Memory B cell (primary cell): ENCODE results near the gene ZNF774.

Experiments used
- ATAC-seq: fragments of 150-1000 bp; cut with Tn5 transposase; 2 replicates; pipeline ENCODE4 v1.10.0; 2021; ENCODE audit warnings: low read depth, mild to moderate bottlenecking, moderate library complexity
- DNase-seq, 2 donors: peaks; one replicate each; pipeline ENCODE4 v3.0.0; 2022; ENCODE audit warnings: low spot score in 2 of 2
- H3K27ac Mint-ChIP-seq: one replicate; pipeline ENCODE4 v1.8.0; 2022; ENCODE audit warnings: mild to moderate bottlenecking, moderate library complexity, mixed read lengths
- H3K27me3 Mint-ChIP-seq: one replicate; pipeline ENCODE4 v1.8.0; 2022; ENCODE audit warnings: mixed read lengths
- H3K36me3 Mint-ChIP-seq: one replicate; pipeline ENCODE4 v1.8.0; 2022; ENCODE audit warnings: mild to moderate bottlenecking, mixed read lengths
- H3K4me1 Mint-ChIP-seq: one replicate; pipeline ENCODE4 v1.8.0; 2022; ENCODE audit warnings: mixed read lengths
- H3K4me3 Mint-ChIP-seq: one replicate; pipeline ENCODE4 v1.8.0; 2022; ENCODE audit warnings: mild to moderate bottlenecking, moderate library complexity, mixed read lengths
- H3K9me3 Mint-ChIP-seq: one replicate; pipeline ENCODE4 v1.8.0; 2022; ENCODE audit warnings: mixed read lengths

The ZNF774 gene

DNA sequence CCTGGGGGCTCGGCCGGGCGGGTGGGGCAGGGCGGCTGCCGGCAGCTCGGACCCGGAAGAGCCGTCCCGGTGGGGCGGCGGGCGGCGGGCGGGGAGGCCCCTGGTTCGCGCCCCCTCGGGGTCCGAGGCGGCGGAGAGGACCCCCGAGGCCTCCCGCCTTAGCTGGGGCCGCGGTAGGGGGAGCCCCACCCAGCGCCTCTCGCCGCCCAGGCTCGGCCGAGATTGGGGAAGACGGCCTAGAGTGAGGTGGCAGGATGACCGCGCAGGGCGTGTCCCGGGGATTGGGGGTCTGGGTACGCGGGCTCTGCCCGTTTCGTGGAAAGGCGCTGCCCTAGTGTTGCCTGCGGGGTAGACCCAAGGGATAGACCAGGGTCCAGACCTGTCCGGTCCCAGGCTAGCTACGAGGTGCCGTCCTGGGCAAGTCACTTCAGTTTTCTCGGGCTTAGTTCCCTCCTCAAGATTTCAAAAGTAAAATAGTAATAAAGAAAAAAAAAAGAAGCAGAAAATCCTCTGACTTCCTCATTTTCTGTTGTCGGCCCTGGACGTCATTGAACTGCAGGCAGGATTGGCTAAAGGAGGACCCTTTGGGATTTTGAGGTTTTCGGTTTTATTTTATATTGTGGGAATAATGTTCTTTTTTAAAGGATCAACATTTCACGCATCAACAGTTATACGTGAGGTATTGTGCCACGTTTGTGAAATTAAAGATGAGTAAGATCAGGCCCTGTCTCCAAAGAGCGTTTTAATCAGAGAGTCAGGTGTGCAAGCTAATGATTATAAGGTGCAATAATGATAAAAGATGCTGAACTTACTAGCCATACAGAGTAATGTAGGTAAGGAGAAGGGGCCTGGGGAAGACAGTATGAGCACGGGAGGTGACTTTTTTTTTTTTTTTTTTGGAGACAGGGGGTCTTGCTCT lies 36.6 kb downstream of the ZNF774 start:
- Mint-ChIP-seq H3K4me1 (peaks cover 38% of the 10 kb centered on the region), H3K9me3 (no peaks in the 10 kb centered on the region), H3K36me3 (peaks cover 16% of the 10 kb centered on the region), H3K27me3 (no peaks in the 10 kb centered on the region), H3K4me3 (peak overlapping the region; percentile 93), H3K27ac (peak overlapping the region; percentile 92)
- ATAC-seq (peak; percentile 48), DNase-seq (peak; percentile 71 to 73)

DNA sequence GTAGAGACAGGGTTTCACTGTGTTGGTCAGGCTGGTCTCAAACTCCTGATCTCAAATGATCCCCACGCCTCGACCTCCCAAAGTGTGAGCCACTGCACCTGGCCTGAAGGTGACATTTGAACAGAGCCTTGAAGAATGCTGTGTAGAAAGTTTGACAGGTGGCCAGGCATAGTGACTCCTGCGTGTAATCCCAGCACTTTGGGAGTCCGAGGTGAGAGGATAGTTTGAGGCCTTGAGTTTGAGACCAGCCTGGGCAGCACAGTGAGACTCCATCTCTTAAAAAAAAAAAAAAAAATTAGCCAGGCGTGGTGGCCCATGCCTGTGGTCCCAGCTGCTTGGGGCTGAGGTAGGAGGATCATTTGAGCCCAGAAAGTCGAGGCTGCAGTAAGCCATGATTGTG lies 37.4 kb downstream of the ZNF774 start:
- no peaks in the 10 kb centered on the region for H3K9me3 Mint-ChIP-seq
- H3K27ac Mint-ChIP-seq, result peak overlapping the region; percentile 92
- H3K4me1 Mint-ChIP-seq, result peaks cover 40% of the 10 kb centered on the region
- DNase-seq (no peak), ATAC-seq (no peak)
- no peaks in the 10 kb centered on the region for H3K27me3 Mint-ChIP-seq
- peaks cover 16% of the 10 kb centered on the region for H3K36me3 Mint-ChIP-seq
- peak overlapping the region; percentile 92 for H3K4me3 Mint-ChIP-seq

DNA sequence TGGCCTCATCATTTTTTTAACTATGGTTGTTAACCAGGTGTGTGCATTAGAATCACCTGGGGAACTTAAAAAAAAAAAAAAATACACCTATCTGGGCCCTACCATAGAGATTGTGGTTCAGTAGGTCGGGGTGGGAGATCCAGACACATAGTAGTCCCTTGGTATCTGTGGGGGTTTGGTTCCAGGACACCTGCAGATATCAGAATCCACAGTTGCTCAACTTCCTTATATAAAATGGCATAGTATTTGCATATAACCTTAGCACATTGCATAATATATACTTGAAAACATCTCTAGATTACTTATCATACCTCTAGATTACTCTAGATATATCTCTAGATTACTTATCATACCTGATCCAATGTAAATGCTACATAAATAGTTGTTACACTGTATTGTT lies 41.0 kb downstream of the ZNF774 start:
- peaks cover 23% of the 10 kb centered on the region for H3K36me3 Mint-ChIP-seq
- H3K4me1 Mint-ChIP-seq, result peaks cover 46% of the 10 kb centered on the region
- no peak overlapping the region for H3K4me3 Mint-ChIP-seq
- ATAC-seq (peak; percentile 5), DNase-seq (no peak)
- peak overlapping the region; percentile 26 for H3K27ac Mint-ChIP-seq
- no peaks in the 10 kb centered on the region for H3K9me3 Mint-ChIP-seq
- H3K27me3 Mint-ChIP-seq, result no peaks in the 10 kb centered on the region

DNA sequence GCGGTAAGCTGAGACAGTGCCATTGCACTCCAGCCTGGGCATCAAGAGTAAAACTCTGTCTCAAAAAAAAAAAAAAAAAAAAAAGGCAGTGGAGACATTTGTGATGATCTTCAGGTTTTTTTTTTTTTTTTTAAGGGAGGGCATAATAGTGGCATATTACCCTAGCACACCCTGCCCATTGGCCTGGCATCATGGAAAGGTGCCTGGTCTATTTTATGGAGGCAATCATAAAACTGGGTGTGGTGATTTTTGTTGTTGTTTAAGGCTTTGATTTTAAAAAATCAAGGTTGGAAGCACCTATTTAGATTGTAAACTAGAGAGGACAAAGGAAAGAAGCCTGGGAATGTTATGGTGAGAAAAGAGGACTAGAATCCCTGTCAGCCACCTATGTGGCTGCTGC lies 42.0 kb downstream of the ZNF774 start:
- H3K27ac Mint-ChIP-seq, result peak overlapping the region; percentile 26
- H3K4me3 Mint-ChIP-seq, result no peak overlapping the region
- DNase-seq, result no peak
- H3K27me3 Mint-ChIP-seq, result no peaks in the 10 kb centered on the region
- H3K36me3 Mint-ChIP-seq, result peaks cover 20% of the 10 kb centered on the region
- H3K9me3 Mint-ChIP-seq, result no peaks in the 10 kb centered on the region
- H3K4me1 Mint-ChIP-seq, result peaks cover 44% of the 10 kb centered on the region
- no peak for ATAC-seq

DNA sequence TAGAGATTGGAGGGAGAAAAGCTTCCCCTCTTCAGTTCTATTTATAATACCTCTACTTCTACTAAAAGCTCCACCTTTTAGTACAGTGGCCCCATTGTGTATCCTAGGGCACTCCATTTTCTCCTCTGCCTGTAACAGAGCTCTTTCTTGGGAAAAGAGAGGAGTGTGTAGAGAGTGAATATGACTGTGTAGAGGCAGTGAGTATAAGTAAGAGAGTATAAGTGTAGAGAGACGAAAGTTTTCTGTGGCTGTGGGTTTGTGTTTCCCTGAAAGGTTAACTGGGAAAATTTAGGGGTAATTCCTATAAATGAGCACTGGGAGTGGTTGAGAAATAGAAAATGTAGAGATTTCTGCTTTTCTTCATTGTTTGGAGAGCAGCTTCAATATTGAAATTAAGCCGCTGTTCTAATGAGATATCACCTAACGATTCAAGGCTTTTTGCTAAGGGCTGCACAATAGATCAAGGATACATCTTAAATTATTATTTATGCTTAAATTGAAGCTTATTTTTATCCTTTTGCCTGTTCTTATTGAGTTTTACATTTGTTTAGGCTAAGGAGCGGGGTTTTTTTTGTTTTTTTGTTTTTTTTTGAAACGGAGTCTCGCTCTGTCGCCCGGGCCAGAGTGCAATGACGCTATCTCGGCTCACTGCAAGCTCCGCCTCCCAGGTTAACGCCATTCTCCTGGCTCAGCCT lies 42.8 kb downstream of the ZNF774 start:
- no peaks in the 10 kb centered on the region for H3K9me3 Mint-ChIP-seq
- ATAC-seq (no peak), DNase-seq (no peak)
- H3K27ac Mint-ChIP-seq, result peak overlapping the region; percentile 26
- H3K36me3 Mint-ChIP-seq, result peaks cover 19% of the 10 kb centered on the region
- peaks cover 41% of the 10 kb centered on the region for H3K4me1 Mint-ChIP-seq
- H3K27me3 Mint-ChIP-seq, result no peaks in the 10 kb centered on the region
- H3K4me3 Mint-ChIP-seq, result no peak overlapping the region

DNA sequence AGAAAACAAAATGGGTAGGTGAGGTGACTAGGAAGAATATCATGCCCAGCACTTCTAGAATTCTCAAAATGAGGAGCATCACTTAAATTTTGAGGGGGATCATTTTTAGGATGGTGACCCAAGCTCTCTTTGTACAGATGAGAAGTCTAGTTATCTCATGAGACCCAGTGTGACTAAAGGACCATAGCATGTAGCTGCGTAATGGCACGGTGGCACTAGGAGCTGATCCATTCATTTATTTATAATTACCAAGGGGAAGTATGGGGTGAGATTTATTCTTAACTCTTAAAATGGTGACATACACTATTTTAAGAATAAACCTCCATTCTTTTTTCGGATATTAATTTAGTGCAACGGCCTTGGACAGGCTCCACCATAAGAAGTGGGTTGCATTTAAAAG lies 44.2 kb downstream of the ZNF774 start:
- Mint-ChIP-seq H3K36me3 (peaks cover 16% of the 10 kb centered on the region), H3K27me3 (no peaks in the 10 kb centered on the region), H3K4me1 (peaks cover 42% of the 10 kb centered on the region), H3K27ac (peak overlapping the region; percentile 54), H3K9me3 (no peaks in the 10 kb centered on the region), H3K4me3 (no peak overlapping the region)
- DNase-seq (no peak), ATAC-seq (no peak)

DNA sequence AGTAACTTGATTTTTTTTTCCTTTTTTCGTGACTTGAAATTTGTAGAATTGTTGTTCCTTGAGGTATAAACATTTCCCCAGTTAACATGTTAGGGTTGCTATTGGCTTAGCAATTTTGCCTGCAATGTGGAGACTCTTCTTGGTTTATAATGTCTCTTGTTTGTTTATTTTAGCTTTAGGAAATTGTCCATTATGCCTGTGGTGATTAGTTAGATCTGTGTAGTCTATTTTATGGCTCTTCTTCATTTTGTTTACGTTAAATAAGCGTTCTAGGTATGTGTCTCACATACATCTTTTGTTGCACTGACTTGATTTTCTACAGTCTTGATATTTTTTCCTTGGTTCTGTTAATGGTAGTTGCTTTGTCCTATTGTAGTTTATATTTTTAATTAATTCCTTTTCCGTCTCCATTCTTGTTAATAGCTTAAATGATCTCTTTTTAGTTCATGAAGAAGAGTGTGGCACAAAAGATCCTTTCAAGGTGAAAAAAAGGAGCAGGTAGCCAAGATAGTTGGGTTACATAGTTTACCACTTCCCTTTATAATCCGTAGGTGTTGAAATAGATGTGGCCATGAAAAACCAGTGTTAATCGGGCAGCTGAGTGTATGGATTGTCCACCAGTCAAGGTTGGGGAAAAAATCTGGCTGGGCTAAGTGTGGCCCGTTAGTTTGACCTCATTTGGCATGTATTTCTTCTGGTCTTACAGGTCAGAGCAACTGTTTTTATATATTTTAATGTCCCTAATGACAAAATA lies 48.1 kb downstream of the ZNF774 start:
- no peaks in the 10 kb centered on the region for H3K9me3 Mint-ChIP-seq
- peak; percentile 29 for ATAC-seq

DNA sequence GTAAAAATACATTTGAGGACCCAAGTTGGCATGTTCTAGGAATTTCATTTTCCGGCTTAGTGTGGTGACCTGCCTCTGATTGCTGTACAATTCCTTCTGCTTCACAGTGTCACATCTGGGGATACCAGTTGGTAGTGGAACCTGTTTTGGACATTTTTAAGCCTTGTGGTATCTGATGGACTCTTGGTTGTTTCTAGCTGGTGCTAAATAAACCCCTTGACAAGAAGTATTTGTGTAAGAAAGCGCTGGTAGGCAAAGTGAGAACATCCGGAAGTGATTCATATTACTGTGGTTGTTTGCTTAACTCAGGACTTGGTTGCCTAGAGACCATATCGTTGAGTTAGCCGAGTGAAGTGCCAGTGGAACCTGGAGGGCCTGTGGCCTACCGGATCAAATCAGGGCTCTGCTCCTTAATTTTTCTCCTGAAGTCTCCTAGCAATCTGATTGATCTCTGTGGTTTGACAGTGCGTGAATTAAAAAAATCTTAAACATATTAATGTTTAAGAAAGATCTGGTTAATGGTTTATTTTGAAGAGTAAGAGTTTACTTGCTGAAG lies 48.8 kb downstream of the ZNF774 start:
- H3K4me3 Mint-ChIP-seq, result peak overlapping the region; percentile 52

More for the DNA sequence above, 48.1 kb downstream of the ZNF774 start:
- H3K36me3 Mint-ChIP-seq, result peaks cover 10% of the 10 kb centered on the region
- peak overlapping the region; percentile 50 for H3K4me3 Mint-ChIP-seq
- H3K27me3 Mint-ChIP-seq, result no peaks in the 10 kb centered on the region
- H3K4me1 Mint-ChIP-seq, result peaks cover 36% of the 10 kb centered on the region
- H3K27ac Mint-ChIP-seq, result peak overlapping the region; percentile 99
- no peak for DNase-seq

DNA sequence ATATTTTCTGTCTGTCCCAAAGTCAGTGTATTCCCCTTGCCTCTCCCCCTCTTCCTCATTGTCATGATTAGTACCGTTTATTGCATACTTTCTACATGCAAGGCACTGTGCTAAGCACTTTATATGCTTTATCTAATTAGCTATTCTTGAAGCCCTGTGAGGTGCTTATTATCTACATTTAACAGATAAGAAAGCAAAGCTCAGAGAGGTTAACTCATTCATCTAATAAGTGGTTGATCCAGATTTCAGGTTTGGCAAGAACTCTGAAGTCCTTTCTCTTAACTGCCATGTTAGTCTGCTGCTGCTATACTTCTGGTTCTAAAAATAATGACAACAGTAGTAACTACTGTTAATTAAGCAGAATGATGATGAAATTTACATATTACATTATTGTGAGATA lies 49.4 kb downstream of the ZNF774 start:
- H3K36me3 Mint-ChIP-seq, result peaks cover 6% of the 10 kb centered on the region
- no peaks in the 10 kb centered on the region for H3K27me3 Mint-ChIP-seq
- ATAC-seq (no peak), DNase-seq (no peak)
- H3K27ac Mint-ChIP-seq, result peak overlapping the region; percentile 99
- no peaks in the 10 kb centered on the region for H3K9me3 Mint-ChIP-seq
- H3K4me3 Mint-ChIP-seq, result peak overlapping the region; percentile 49
- H3K4me1 Mint-ChIP-seq, result peaks cover 32% of the 10 kb centered on the region

More for the DNA sequence above, 48.8 kb downstream of the ZNF774 start:
- ATAC-seq (peak; percentile 98), DNase-seq (peak; percentile 41 to 73)
- Mint-ChIP-seq H3K27me3 (no peaks in the 10 kb centered on the region), H3K4me1 (peaks cover 33% of the 10 kb centered on the region), H3K36me3 (peaks cover 7% of the 10 kb centered on the region), H3K9me3 (no peaks in the 10 kb centered on the region), H3K27ac (peak overlapping the region; percentile 99)

DNA sequence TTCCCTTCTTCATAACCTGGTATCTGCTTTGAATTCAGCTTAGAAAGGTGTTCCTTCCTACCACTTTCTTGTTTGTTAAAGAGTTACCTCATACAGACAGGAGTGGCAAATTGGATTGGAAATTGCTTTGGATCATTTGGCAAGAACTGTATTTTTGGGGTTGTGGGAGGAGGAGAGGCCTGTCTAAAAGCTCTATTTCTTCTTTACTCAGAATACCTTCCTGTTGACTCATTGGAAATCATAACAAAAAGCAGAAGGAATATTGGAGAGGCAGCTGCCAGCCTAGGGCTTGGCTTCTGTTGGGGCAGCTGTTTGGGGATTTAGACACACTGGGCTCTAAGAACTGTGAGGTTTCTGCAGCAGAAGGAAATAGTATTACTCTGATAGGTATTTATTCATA lies 50.1 kb downstream of the ZNF774 start:
- no peaks in the 10 kb centered on the region for H3K9me3 Mint-ChIP-seq
- ATAC-seq (no peak), DNase-seq (no peak)
- H3K36me3 Mint-ChIP-seq, result peaks cover 6% of the 10 kb centered on the region
- peak overlapping the region; percentile 99 for H3K27ac Mint-ChIP-seq
- H3K4me3 Mint-ChIP-seq, result no peak overlapping the region
- peaks cover 38% of the 10 kb centered on the region for H3K4me1 Mint-ChIP-seq
- no peaks in the 10 kb centered on the region for H3K27me3 Mint-ChIP-seq

DNA sequence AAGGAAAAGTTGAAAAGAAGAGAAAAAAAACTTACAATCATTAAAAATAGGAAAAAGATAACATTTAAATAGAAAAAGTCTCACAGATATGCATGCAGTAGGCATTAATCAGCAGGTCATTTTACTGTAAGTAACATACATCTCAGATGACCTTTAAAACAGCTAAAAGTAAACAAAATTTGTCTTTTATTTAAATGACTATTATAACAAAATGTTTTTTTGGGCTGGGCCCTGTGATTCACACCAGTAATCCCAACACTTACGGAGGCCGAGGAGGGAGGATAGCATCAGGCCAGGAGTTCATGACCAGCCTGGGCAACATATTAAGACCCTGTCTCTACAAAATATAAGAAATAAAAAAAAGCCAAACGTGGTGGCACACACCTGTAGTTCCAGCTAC lies 50.7 kb downstream of the ZNF774 start:
- peak overlapping the region; percentile 99 for H3K27ac Mint-ChIP-seq
- no peak overlapping the region for H3K4me3 Mint-ChIP-seq

DNA sequence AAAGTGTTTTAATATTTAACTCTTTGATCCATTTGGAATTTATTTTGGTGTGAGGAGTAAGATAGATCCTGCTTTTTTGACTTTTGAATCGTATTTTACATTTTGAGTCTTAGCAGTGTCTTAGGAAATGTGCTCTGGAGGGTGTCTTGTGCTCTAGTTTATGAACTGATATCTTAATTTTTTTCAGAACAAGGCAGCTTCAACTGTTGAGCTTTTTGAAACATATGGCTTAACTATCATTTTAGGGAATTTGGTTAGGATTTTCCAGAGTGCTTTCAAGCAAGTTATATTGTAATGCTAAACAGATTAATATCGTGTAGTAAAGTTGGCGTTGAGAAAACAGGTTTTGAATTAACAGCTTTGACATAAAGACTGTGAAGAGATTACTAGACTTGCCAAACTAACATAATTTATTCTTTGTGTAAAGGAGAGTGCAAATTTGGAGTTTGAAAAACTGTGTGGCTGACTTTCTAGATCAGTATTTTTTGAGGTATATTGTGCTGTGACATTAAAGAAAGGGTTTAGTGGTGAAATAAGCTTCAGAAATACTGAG lies 53.0 kb downstream of the ZNF774 start:
- no peak for DNase-seq
- Mint-ChIP-seq H3K4me3 (no peak overlapping the region), H3K27ac (peak overlapping the region; percentile 19), H3K27me3 (no peaks in the 10 kb centered on the region), H3K9me3 (peaks cover 2% of the 10 kb centered on the region), H3K4me1 (peaks cover 50% of the 10 kb centered on the region), H3K36me3 (peaks cover 18% of the 10 kb centered on the region)
- no peak for ATAC-seq

More for the DNA sequence above, 50.7 kb downstream of the ZNF774 start:
- Mint-ChIP-seq H3K27me3 (no peaks in the 10 kb centered on the region), H3K36me3 (peaks cover 6% of the 10 kb centered on the region), H3K9me3 (no peaks in the 10 kb centered on the region), H3K4me1 (peaks cover 40% of the 10 kb centered on the region)
- DNase-seq (no peak), ATAC-seq (no peak)

DNA sequence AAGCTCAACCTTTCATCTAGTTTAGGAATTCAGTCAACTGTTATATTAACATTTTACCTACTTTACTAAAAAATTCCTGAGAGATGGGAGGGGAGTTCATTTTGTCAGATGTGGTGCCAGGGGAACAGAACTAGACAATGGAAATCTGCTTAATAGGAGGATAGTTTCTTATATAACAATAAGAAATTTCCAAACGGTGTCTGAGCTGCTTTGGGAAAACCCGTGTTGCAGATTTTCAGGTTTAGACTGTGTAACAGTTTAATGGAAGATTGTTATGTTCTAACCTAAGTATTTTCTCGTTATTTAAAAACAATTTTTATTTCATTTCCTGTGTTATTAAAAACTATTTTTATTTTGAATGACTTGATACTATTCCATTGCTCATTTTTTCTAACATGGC lies 55.3 kb downstream of the ZNF774 start:
- DNase-seq, result no peak
- Mint-ChIP-seq H3K4me1 (peaks cover 40% of the 10 kb centered on the region), H3K9me3 (peaks cover 2% of the 10 kb centered on the region), H3K27ac (no peak overlapping the region), H3K27me3 (no peaks in the 10 kb centered on the region), H3K4me3 (no peak overlapping the region), H3K36me3 (peaks cover 23% of the 10 kb centered on the region)
- ATAC-seq, result no peak
